ENCODE measurements around the gene LSM3. TPM values are rescaled to one million over a fixed set of nuclear protein-coding genes. Genes with fewer than 3 reads are reported as not detected.

LSM3 gene
- total and polyA plus RNA-seq, 2 of the 4 experiments (the other 2 are of a cell fraction) = 3.4 to 11.5 TPM

DNA sequence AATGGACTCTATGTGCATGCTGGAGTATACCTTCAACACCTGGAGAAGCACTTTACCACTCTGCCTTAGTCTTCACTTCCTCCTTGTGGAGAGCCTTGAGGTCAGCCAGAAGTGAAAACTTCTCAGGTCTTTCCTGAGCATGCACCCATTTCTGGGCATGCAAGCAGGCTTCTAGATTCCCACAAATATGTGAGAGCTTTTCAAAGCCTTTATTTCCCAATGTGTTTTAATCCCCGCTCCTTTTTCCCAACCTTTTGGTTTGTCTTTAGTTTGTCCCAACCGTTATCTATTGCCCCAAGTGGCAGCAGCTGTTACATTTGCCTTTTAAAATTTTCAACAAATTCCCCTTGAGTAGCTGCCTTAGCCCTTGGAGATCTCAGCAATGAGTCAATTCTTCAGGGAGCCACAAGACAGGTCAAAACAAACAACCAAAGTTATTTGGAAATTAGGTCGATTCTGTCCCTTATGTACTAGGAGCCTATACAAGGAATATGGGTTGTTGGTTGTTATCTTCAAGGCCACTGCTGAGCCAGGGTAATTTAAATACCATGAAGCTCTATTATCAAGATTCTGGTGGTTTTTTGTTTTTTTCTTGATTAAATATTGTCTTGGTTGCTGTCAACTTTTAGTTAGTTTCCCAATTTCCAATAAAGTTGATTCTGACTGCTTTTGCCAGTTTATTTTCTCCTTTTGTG, 44.4 kb downstream of the LSM3 start:
- H3K4me1 ChIP-seq (ENCODE audit: control insufficient read depth, insufficient read depth, low read length) = peaks cover 21% of the 10 kb centered on the region
- H4K91ac ChIP-seq (ENCODE audit: insufficient read depth, low read depth, low read length) = peak overlapping the region; percentile 34; the same call in 1 of the 2 replicates
- dilution Hi-C loops (cut with HindIII; ENCODE audit: low sequenced_read_pairs, unreplicated experiment) (no loop called here), in situ Hi-C loops (cut with MboI; ENCODE audit: low sequenced_read_pairs) (no loop called here), intact Hi-C loops (cut with micrococcal nuclease) (no loop called here)
- no peak overlapping the region for H3K56ac ChIP-seq (ENCODE audit: extremely low read depth, insufficient read depth, low read length)
- H2BK15ac ChIP-seq (ENCODE audit: low read depth, low read length) = peak overlapping the region; percentile 25; the same call in 1 of the 3 replicates
- H2BK20ac ChIP-seq (ENCODE audit: low read depth, low read length) = peak overlapping the region; percentile 86; the same call in 1 of the 2 replicates
- no peaks in the 10 kb centered on the region for H3K79me1 ChIP-seq (ENCODE audit: low read depth in 1 of 2, low read length in 2 of 2)
- peak overlapping the region; percentile 54 for H4K5ac ChIP-seq (ENCODE audit: low read depth, low read length)
- H4K8ac ChIP-seq (ENCODE audit: low read depth in 2 of 2, low read length in 2 of 2) = no peak overlapping the region
- POLR2A ChIA-PET (ENCODE audit: unreplicated experiment) = no interaction called here
- no peak for DNase-seq
- no peak overlapping the region for H3K4me3 ChIP-seq (ENCODE audit: insufficient read depth, low read depth, low read length)
- H2BK5ac ChIP-seq (ENCODE audit: low read depth, low read length, poor library complexity, severe bottlenecking) = no peak overlapping the region
- H4K20me1 ChIP-seq (ENCODE audit: insufficient read depth, low read length) = no peaks in the 10 kb centered on the region
- no peak overlapping the region for H3K23ac ChIP-seq (ENCODE audit: low read depth, low read length)
- H3K9me3 ChIP-seq (ENCODE audit: control insufficient read depth, insufficient read depth, low read length) = no peaks in the 10 kb centered on the region
- H3K9me1 ChIP-seq (ENCODE audit: insufficient read depth, low read length) = peaks cover 10% of the 10 kb centered on the region
- WGBS, 2 experiments (ENCODE audit: extremely low coverage in 2 of 2, insufficient read length in 1 of 2) = 60% methylated on average over 1 of the region's 3 CpGs; no CpG with 5 or more reads in 1 of the 2 experiments
- BruUV-seq (replicated peaks) = no TSS peak
- no peak overlapping the region for H2AFZ ChIP-seq (replicated peaks; ENCODE audit: low read length, poor library complexity)
- H3K36me3 ChIP-seq (ENCODE audit: control insufficient read depth, insufficient read depth, low read length) = no peaks in the 10 kb centered on the region
- H2BK120ac ChIP-seq (ENCODE audit: low read depth, low read length) = peak overlapping the region; percentile 90; the same call in 1 of the 2 replicates
- peak overlapping the region; percentile 60 for H3K18ac ChIP-seq (ENCODE audit: low read depth, low read length)
- no peak overlapping the region for H2AK9ac ChIP-seq (replicated peaks; ENCODE audit: low read depth, low read length, poor library complexity)
- CTCF ChIA-PET = interaction anchor here (0.6 to 2.2 kb wide), 8 partner anchors 8 to 135 kb away, joined by 3 to 8 read pairs (median 4); no protein-coding TSS in a partner anchor
- no peak overlapping the region for H3K14ac ChIP-seq (replicated peaks; ENCODE audit: low read depth, low read length)
- H2AK5ac ChIP-seq (ENCODE audit: low read depth, low read length) = no peak overlapping the region
- ATAC-seq (ENCODE audit: low read depth) = 0 out of 2 replicates have a peak, but pooled peaks have one; percentile 30
- H3K4ac ChIP-seq (ENCODE audit: low read depth, low read length) = peak overlapping the region; percentile 33; the same call in 1 of the 2 replicates
- H3K9ac ChIP-seq (ENCODE audit: low read depth, low read length) = no peak overlapping the region
- H3K27me3 ChIP-seq (ENCODE audit: control insufficient read depth, insufficient read depth, low read length) = no peaks in the 10 kb centered on the region
- peak overlapping the region; percentile 51; the same call in 1 of the 2 replicates for H3K27ac ChIP-seq (ENCODE audit: insufficient read depth, low read length)
- no peak overlapping the region for H3K4me2 ChIP-seq (ENCODE audit: low read depth, low read length)
- TF ChIP-seq, protein P1, sequence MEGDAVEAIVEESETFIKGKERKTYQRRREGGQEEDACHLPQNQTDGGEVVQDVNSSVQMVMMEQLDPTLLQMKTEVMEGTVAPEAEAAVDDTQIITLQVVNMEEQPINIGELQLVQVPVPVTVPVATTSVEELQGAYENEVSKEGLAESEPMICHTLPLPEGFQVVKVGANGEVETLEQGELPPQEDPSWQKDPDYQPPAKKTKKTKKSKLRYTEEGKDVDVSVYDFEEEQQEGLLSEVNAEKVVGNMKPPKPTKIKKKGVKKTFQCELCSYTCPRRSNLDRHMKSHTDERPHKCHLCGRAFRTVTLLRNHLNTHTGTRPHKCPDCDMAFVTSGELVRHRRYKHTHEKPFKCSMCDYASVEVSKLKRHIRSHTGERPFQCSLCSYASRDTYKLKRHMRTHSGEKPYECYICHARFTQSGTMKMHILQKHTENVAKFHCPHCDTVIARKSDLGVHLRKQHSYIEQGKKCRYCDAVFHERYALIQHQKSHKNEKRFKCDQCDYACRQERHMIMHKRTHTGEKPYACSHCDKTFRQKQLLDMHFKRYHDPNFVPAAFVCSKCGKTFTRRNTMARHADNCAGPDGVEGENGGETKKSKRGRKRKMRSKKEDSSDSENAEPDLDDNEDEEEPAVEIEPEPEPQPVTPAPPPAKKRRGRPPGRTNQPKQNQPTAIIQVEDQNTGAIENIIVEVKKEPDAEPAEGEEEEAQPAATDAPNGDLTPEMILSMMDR (conservative IDR thresholded peaks at IDR 0.05; ENCODE audit: low read depth, low read length) = no peak
- no peak for TF ChIP-seq MAZ (IDR thresholded peaks at IDR 0.05; ENCODE audit: borderline replicate concordance, low read depth, low read length)
- TF ChIP-seq RCOR1 (IDR thresholded peaks at IDR 0.05; ENCODE audit: insufficient replicate concordance, low read length) = no peak
- TF ChIP-seq, protein P2, sequence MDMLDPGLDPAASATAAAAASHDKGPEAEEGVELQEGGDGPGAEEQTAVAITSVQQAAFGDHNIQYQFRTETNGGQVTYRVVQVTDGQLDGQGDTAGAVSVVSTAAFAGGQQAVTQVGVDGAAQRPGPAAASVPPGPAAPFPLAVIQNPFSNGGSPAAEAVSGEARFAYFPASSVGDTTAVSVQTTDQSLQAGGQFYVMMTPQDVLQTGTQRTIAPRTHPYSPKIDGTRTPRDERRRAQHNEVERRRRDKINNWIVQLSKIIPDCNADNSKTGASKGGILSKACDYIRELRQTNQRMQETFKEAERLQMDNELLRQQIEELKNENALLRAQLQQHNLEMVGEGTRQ (IDR thresholded peaks at IDR 0.05; ENCODE audit: low read depth, low read length) = no peak
- no peak for TF ChIP-seq MXI1 (IDR thresholded peaks at IDR 0.05; ENCODE audit: borderline replicate concordance, low read depth, low read length)
- TF ChIP-seq POLR2A (IDR thresholded peaks at IDR 0.05; ENCODE audit: low read depth, low read length) = no peak
- TF ChIP-seq NFE2L2 (IDR thresholded peaks at IDR 0.05; ENCODE audit: low read depth, low read length) = no peak
- no peak for TF ChIP-seq RFX5 (IDR thresholded peaks at IDR 0.05; ENCODE audit: low read depth, low read length)
- TF ChIP-seq RAD21 (IDR thresholded peaks at IDR 0.05; ENCODE audit: low read length) = no peak
- no peak for TF ChIP-seq CEBPB (IDR thresholded peaks at IDR 0.05; ENCODE audit: low read depth, low read length)
- no peak for TF ChIP-seq CHD1 (IDR thresholded peaks at IDR 0.05; ENCODE audit: low read depth, low read length)
- TF ChIP-seq FOS (IDR thresholded peaks at IDR 0.05; ENCODE audit: low read depth, low read length) = no peak
- TF ChIP-seq MAFK (IDR thresholded peaks at IDR 0.05; ENCODE audit: low read depth, low read length) = no peak
- TF ChIP-seq, protein P3, sequence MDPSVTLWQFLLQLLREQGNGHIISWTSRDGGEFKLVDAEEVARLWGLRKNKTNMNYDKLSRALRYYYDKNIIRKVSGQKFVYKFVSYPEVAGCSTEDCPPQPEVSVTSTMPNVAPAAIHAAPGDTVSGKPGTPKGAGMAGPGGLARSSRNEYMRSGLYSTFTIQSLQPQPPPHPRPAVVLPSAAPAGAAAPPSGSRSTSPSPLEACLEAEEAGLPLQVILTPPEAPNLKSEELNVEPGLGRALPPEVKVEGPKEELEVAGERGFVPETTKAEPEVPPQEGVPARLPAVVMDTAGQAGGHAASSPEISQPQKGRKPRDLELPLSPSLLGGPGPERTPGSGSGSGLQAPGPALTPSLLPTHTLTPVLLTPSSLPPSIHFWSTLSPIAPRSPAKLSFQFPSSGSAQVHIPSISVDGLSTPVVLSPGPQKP (IDR thresholded peaks at IDR 0.05; ENCODE audit: borderline replicate concordance, low read depth, low read length) = no peak
- no peak for TF ChIP-seq SMC3 (IDR thresholded peaks at IDR 0.05; ENCODE audit: low read depth, low read length)
